ENCODE measurements around the gene C1orf226.

DNA sequence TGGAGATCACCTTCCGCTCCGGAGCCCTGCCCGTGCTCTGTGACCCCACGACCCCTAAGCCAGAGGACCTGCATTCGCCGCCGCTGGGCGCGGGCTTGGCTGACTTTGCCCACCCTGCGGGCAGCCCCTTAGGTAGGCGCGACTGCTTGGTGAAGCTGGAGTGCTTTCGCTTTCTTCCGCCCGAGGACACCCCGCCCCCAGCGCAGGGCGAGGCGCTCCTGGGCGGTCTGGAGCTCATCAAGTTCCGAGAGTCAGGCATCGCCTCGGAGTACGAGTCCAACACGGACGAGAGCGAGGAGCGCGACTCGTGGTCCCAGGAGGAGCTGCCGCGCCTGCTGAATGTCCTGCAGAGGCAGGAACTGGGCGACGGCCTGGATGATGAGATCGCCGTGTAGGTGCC lies 14.5 kb upstream of the C1orf226 start:
- TF ChIP-seq, protein P1, sequence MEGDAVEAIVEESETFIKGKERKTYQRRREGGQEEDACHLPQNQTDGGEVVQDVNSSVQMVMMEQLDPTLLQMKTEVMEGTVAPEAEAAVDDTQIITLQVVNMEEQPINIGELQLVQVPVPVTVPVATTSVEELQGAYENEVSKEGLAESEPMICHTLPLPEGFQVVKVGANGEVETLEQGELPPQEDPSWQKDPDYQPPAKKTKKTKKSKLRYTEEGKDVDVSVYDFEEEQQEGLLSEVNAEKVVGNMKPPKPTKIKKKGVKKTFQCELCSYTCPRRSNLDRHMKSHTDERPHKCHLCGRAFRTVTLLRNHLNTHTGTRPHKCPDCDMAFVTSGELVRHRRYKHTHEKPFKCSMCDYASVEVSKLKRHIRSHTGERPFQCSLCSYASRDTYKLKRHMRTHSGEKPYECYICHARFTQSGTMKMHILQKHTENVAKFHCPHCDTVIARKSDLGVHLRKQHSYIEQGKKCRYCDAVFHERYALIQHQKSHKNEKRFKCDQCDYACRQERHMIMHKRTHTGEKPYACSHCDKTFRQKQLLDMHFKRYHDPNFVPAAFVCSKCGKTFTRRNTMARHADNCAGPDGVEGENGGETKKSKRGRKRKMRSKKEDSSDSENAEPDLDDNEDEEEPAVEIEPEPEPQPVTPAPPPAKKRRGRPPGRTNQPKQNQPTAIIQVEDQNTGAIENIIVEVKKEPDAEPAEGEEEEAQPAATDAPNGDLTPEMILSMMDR (IDR thresholded peaks at IDR 0.05): no peak
- no peak for TF ChIP-seq POLR2A (IDR thresholded peaks at IDR 0.05)
